Endothelial cell of umbilical vein (primary cell): ENCODE measurements around the gene UAP1L1. TPM values are rescaled to one million over a fixed set of nuclear protein-coding genes. Genes with fewer than 3 reads are reported as not detected.

Source experiments
- BruUV-seq: library from RNA; stranded (reverse); fragments of 400-500 nt; replicated peaks from 2 replicates; lab custom pipeline; 2021; lab: Mats Ljungman, UMichigan
- CTCF ChIA-PET: fragments of 300-600, 350-600 bp; sonication (Branson Sonifier 250); formaldehyde crosslinking; loops from one replicate; lab custom pipeline; 2021; ENCODE audit warnings: antibody characterized with exemption, inconsistent platforms; lab: Charles Lee
- POLR2A ChIA-PET: fragments of 300-600, 350-600 bp; sonication (Branson Sonifier 250); formaldehyde crosslinking; loops from one replicate; lab custom pipeline; 2021; ENCODE audit warnings: antibody characterized with exemption, inconsistent platforms; lab: Charles Lee
- DNase-seq: peaks from one replicate; pipeline ENCODE4 v3.0.0-alpha.2; 2011; ENCODE audit warnings: low read depth, low spot score
- FAIRE-seq: peaks from 2 replicates; lab custom pipeline; 2011; peaks lifted over from hg19 to GRCh38; lab: Jason Lieb, UNC
- H2AFZ ChIP-seq: 2 replicates; pipeline ENCODE4 v1.6.0; 2012; ENCODE audit warnings: low read depth, low read length, control low read depth, inconsistent platforms
- H3K27ac ChIP-seq: 2 replicates; pipeline ENCODE4 v1.5.1; 2011; ENCODE audit warnings: low read depth, mild to moderate bottlenecking, control low read depth, low read length, moderate library complexity; ENCODE audit not compliant: insufficient read depth
- H3K27me3 ChIP-seq, 2 experiments: 2 replicates each; pipeline versions ENCODE4 v1.6.0 to v1.6.1; 2011; ENCODE audit warnings: low read length in 2 of 2, mixed read lengths in 1 of 2; ENCODE audit not compliant: control insufficient read depth in 2 of 2, insufficient read depth in 2 of 2
- H3K36me3 ChIP-seq, 2 experiments: 2 replicates in 1 of 2; 3 replicates in 1 of 2; pipeline ENCODE4 v1.5.1; 2011; ENCODE audit warnings: low read length in 2 of 2, mild to moderate bottlenecking in 1 of 2, moderate library complexity in 1 of 2; ENCODE audit not compliant: control insufficient read depth in 2 of 2, insufficient read depth in 2 of 2; ENCODE audit errors: extremely low read depth in 1 of 2
- H3K4me1 ChIP-seq: 3 replicates; pipeline ENCODE4 v1.5.1; 2011; ENCODE audit warnings: mild to moderate bottlenecking, low read length; ENCODE audit not compliant: control insufficient read depth, insufficient read depth; ENCODE audit errors: extremely low read depth
- H3K4me2 ChIP-seq: 2 replicates; pipeline ENCODE4 v1.6.1; 2011; ENCODE audit warnings: low read length, control low read depth, mixed read lengths; ENCODE audit not compliant: insufficient read depth
- H3K4me3 ChIP-seq, 3 experiments: fragments of 200-600 bp in 1 of 3; sonication (generic), shearing (Covaris generic) in 1 of 3; replicated peaks in 1 of 3; 2 replicates each; pipeline ENCODE4 v1.5.1; 2011 to 2016; ENCODE audit warnings: control low read depth in 3 of 3, low read length in 3 of 3, mild to moderate bottlenecking in 2 of 3, inconsistent platforms in 1 of 3, low read depth in 1 of 3, moderate library complexity in 1 of 3; ENCODE audit not compliant: insufficient read depth in 1 of 3
- H3K79me2 ChIP-seq: 2 replicates; pipeline ENCODE4 v1.6.0; 2012; ENCODE audit warnings: low read length, inconsistent platforms; ENCODE audit not compliant: control insufficient read depth, insufficient read depth
- H3K9ac ChIP-seq: replicated peaks from 2 replicates; pipeline ENCODE3; 2011; ENCODE audit warnings: low read length, control low read depth; ENCODE audit not compliant: insufficient read depth; ENCODE audit errors: extremely low read depth
- H3K9me1 ChIP-seq: replicated peaks from 3 replicates; pipeline ENCODE4 v1.6.0; 2011; ENCODE audit warnings: mild to moderate bottlenecking, low read length; ENCODE audit not compliant: control insufficient read depth, insufficient read depth; ENCODE audit errors: extremely low read depth
- H3K9me3 ChIP-seq: replicated peaks from 2 replicates; pipeline ENCODE4 v1.5.1; 2012; ENCODE audit warnings: low read length, inconsistent platforms; ENCODE audit not compliant: control insufficient read depth, insufficient read depth
- H4K20me1 ChIP-seq: replicated peaks from 2 replicates; pipeline ENCODE3; 2011; ENCODE audit warnings: mild to moderate bottlenecking, low read length; ENCODE audit not compliant: control insufficient read depth, insufficient read depth; ENCODE audit errors: extremely low read depth
- EZH2 ChIP-seq: IDR thresholded peaks from 2 replicates; pipeline ENCODE4 v1.6.1; 2012; ENCODE audit warnings: borderline replicate concordance, low read depth, mild to moderate bottlenecking, moderate library complexity, low read length, inconsistent platforms; ENCODE audit not compliant: severe bottlenecking
- FOS ChIP-seq: IDR thresholded peaks from 2 replicates; pipeline ENCODE4 v1.6.1; 2011; ENCODE audit warnings: mild to moderate bottlenecking, low read length, moderate library complexity, borderline replicate concordance; ENCODE audit not compliant: insufficient read depth
- GATA2 ChIP-seq: IDR thresholded peaks from 2 replicates; pipeline ENCODE4 v1.7.0; 2011; ENCODE audit warnings: low read depth, mild to moderate bottlenecking, moderate library complexity, mixed read lengths, low read length; ENCODE audit not compliant: insufficient read length, insufficient read depth
- JUN ChIP-seq: IDR thresholded peaks from 2 replicates; pipeline ENCODE4 v1.6.1; 2011; ENCODE audit warnings: borderline replicate concordance, low read depth; ENCODE audit not compliant: insufficient read length, insufficient read depth
- MYC ChIP-seq: IDR thresholded peaks from one replicate; pipeline ENCODE4 v1.6.1; 2011; ENCODE audit warnings: mild to moderate bottlenecking, low read depth, low read length
- POLR2AphosphoS5 ChIP-seq: IDR thresholded peaks from 2 replicates; pipeline ENCODE4 v1.6.1; 2012; ENCODE audit warnings: low read depth, mild to moderate bottlenecking, control low read depth, low read length, moderate library complexity; ENCODE audit not compliant: insufficient read depth
- dilution Hi-C: fragments of 300-500 bp; cut with MboI; formaldehyde crosslinking; loops from one replicate; pipeline ENCODE4 v1.15.0; 2019; ENCODE audit warnings: low sequenced_read_pairs; ENCODE audit not compliant: extremely low pct_ligation_motif_present
- intact Hi-C: fragments of 100-400 bp; cut with micrococcal nuclease; formaldehyde crosslinking; loops from one replicate; pipeline ENCODE4 v1.10.0; 2022
- polyA plus RNA-seq, 4 experiments: library from polyadenylated mRNA; depleted of rRNA in 3 of 4; stranded (reverse) in 3 of 4; unstranded in 1 of 4; fragments of >200 nt; gene quantifications; 2 replicates each; pipeline versions ENCODE4 v1.2.1 to v1.2.3, GENCODE V29; 2011 to 2012; ENCODE audit warnings: missing spikeins in 1 of 4
- total RNA-seq: library from RNA; stranded (reverse); gene quantifications from 2 replicates; pipeline ENCODE4 v1.2.3, GENCODE V29; 2021
- TF ChIP-seq, protein P1 (sequence below), 2 donors: IDR thresholded peaks; 1 replicate in 1 of 2; 2 replicates in 1 of 2; pipeline ENCODE4 v1.5.1; 2011; ENCODE audit warnings: low read length in 2 of 2, mild to moderate bottlenecking in 2 of 2, moderate library complexity in 2 of 2, control low read depth in 1 of 2, inconsistent platforms in 1 of 2, low read depth in 1 of 2; ENCODE audit not compliant: insufficient read depth in 1 of 2; ENCODE audit errors: extremely low read depth in 1 of 2
- TF ChIP-seq, protein P2 (sequence below): IDR thresholded peaks from 2 replicates; pipeline ENCODE4 v1.6.1; 2011; ENCODE audit not compliant: insufficient read depth, insufficient read length

The UAP1L1 gene
- total and polyA plus RNA-seq, 2 donors (not counting 3 experiments of a cell fraction or from before 2014, with no cell fraction given), result 26.0 to 41.7 TPM

DNA sequence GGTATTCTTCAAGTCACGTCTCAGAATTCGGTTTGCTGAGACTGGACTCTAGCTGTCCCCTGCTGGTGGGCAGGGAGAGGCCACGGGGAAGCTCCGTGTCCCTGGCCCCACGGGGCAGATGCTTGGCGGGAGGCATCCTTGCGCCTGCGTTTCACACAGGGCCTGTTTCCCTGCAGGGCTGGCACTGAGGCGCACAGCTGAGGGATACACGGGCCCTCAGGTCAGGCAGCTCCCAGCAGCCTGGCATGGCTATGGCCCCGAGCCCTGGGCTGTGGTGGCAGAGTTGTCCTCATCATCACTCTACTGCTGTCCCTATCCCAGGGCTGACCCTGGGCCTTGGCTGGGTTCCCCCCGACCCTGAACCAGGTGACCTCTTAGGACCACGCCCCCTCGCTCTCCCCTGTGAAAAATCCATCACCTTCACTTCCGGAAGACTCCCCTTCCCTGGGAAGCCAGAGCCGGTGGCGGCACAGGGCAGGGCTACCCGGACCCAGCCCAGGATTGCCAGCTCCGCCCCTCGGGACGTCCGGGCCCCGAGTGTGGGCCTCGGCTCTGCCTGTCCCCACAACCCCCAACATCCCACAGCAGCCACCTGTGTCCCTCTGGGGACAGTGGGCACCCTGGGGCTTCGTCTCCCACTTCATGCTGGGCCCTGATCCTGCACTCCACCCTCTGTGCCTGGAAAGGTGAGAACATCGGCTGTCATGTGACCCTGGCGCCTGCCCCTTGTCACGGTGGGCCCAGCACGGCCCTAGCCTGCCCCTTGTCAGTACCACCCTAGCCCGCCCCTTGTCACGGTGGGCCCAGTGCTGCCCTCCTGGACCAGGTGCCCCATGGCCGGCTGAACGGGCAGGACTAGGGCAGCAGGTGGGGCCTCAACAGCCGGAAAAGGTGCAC lies 32.2 kb downstream of the UAP1L1 start:
- H3K4me3 ChIP-seq, result no peak overlapping the region
- DNase-seq, result no peak
- ChIA-PET POLR2A (no interaction called here), CTCF (interaction anchor here (0.8 to 1.2 kb wide), 3 partner anchors 14 to 80 kb away, joined by 3 to 4 read pairs (median 3); no protein-coding TSS in a partner anchor)
- intact Hi-C loops, result no loop called here
- H3K79me2 ChIP-seq, result no peaks in the 10 kb centered on the region
- H4K20me1 ChIP-seq, result no peaks in the 10 kb centered on the region
- H3K4me1 ChIP-seq, result no peaks in the 10 kb centered on the region
- no peak for FAIRE-seq
- H3K9me3 ChIP-seq, result no peaks in the 10 kb centered on the region
- H3K27ac ChIP-seq, result no peak overlapping the region
- H3K27me3 ChIP-seq, result no peaks in the 10 kb centered on the region
- no TSS peak for BruUV-seq
- H3K9me1 ChIP-seq, result no peaks in the 10 kb centered on the region
- no peak overlapping the region for H2AFZ ChIP-seq
- no peak overlapping the region for H3K4me2 ChIP-seq
- H3K36me3 ChIP-seq, result peaks cover 0 to 41% of the 10 kb centered on the region in 2 experiments
- no peak overlapping the region for H3K9ac ChIP-seq
- dilution Hi-C loops, result no loop called here
- no peak for TF ChIP-seq MYC
- no peak for TF ChIP-seq EZH2
- TF ChIP-seq, protein P1, sequence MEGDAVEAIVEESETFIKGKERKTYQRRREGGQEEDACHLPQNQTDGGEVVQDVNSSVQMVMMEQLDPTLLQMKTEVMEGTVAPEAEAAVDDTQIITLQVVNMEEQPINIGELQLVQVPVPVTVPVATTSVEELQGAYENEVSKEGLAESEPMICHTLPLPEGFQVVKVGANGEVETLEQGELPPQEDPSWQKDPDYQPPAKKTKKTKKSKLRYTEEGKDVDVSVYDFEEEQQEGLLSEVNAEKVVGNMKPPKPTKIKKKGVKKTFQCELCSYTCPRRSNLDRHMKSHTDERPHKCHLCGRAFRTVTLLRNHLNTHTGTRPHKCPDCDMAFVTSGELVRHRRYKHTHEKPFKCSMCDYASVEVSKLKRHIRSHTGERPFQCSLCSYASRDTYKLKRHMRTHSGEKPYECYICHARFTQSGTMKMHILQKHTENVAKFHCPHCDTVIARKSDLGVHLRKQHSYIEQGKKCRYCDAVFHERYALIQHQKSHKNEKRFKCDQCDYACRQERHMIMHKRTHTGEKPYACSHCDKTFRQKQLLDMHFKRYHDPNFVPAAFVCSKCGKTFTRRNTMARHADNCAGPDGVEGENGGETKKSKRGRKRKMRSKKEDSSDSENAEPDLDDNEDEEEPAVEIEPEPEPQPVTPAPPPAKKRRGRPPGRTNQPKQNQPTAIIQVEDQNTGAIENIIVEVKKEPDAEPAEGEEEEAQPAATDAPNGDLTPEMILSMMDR (IDR thresholded peaks at IDR 0.05; ENCODE audit: extremely low read depth in 1 of 2, insufficient read depth in 1 of 2, low read depth in 1 of 2, low read length in 2 of 2), result no peak
- TF ChIP-seq, protein P2, sequence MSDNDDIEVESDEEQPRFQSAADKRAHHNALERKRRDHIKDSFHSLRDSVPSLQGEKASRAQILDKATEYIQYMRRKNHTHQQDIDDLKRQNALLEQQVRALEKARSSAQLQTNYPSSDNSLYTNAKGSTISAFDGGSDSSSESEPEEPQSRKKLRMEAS, result no peak
- TF ChIP-seq FOS, result no peak
- TF ChIP-seq JUN, result no peak
- TF ChIP-seq GATA2, result no peak
- no peak for TF ChIP-seq POLR2AphosphoS5
